NCI-H748 treated with DMSO at 0.1 percent for 48 hours (cell line): ENCODE results near the gene IRF4.

Experiments
- DNase-seq: peaks from one replicate; lab custom pipeline; 2025; lab: John Stamatoyannopoulos, UW

The IRF4 gene

GRCh38 chr6:398558-399078 lies 7.1 kb downstream of the IRF4 start:
- no peak for DNase-seq

GRCh38 chr6:399785-400534 lies 8.4 kb downstream of the IRF4 start:
- DNase-seq, result no peak

GRCh38 chr6:400815-401214 lies 9.3 kb downstream of the IRF4 start:
- no peak for DNase-seq

GRCh38 chr6:401239-401993 lies 9.9 kb downstream of the IRF4 start:
- no peak for DNase-seq

- DNase-seq, result no peak
Observed at GRCh38 chr6:401994-402640, 10.6 kb downstream of the IRF4 start.

- no peak for DNase-seq
Observed at GRCh38 chr6:402901-403658, 11.5 kb downstream of the IRF4 start.

GRCh38 chr6:403659-404655 lies 12.4 kb downstream of the IRF4 start:
- DNase-seq, result no peak

GRCh38 chr6:404685-405423 lies 13.3 kb downstream of the IRF4 start:
- DNase-seq, result no peak

GRCh38 chr6:408148-408547 lies 16.6 kb downstream of the IRF4 start:
- DNase-seq, result no peak

GRCh38 chr6:408599-409102 lies 17.1 kb downstream of the IRF4 start:
- DNase-seq, result no peak

GRCh38 chr6:409370-409972 lies 17.9 kb downstream of the IRF4 start:
- no peak for DNase-seq

- DNase-seq, result no peak
Observed at GRCh38 chr6:410555-411395, 19.2 kb downstream of the IRF4 start.

- DNase-seq, result no peak
Observed at GRCh38 chr6:411402-412145, 20.0 kb downstream of the IRF4 start.

- DNase-seq, result no peak
Observed at GRCh38 chr6:412146-412886, 20.8 kb downstream of the IRF4 start.

- DNase-seq, result no peak
Observed at GRCh38 chr6:414447-414846, 22.9 kb downstream of the IRF4 start.

GRCh38 chr6:415087-415486 lies 23.5 kb downstream of the IRF4 start:
- no peak for DNase-seq

GRCh38 chr6:421211-421610 lies 29.7 kb downstream of the IRF4 start:
- DNase-seq, result no peak
